Mesothelial cell of epicardium (in vitro differentiated cells): ENCODE measurements around the gene SH2B3. TPM values are rescaled to one million over a fixed set of nuclear protein-coding genes. Genes with fewer than 3 reads are reported as not detected.

Source experiments
- DNase-seq, 2 experiments: peaks; one replicate each; pipeline ENCODE4 v3.0.0; 2021; ENCODE audit warnings: low spot score in 2 of 2; ENCODE audit not compliant: unreplicated experiment in 2 of 2
- H3K27ac Mint-ChIP-seq: 2 replicates; pipeline ENCODE4 v1.8.0; 2021; ENCODE audit warnings: mixed read lengths
- H3K27me3 Mint-ChIP-seq: 2 replicates; pipeline ENCODE4 v1.8.0; 2021; ENCODE audit warnings: low read depth, mixed read lengths
- H3K36me3 Mint-ChIP-seq: 2 replicates; pipeline ENCODE4 v1.8.0; 2021; ENCODE audit warnings: mixed read lengths
- H3K4me1 Mint-ChIP-seq: 2 replicates; pipeline ENCODE4 v1.8.0; 2021; ENCODE audit warnings: mixed read lengths
- H3K4me3 Mint-ChIP-seq: 2 replicates; pipeline ENCODE4 v1.8.0; 2021; ENCODE audit warnings: mild to moderate bottlenecking, moderate library complexity, mixed read lengths
- H3K9me3 Mint-ChIP-seq: 2 replicates; pipeline ENCODE4 v1.8.0; 2021; ENCODE audit warnings: mixed read lengths
- CTCF ChIP-seq: fragments of 200-600 bp; sonication (generic); IDR thresholded peaks from one replicate; pipeline ENCODE4 v1.5.0; 2021; ENCODE audit warnings: antibody characterized with exemption; ENCODE audit not compliant: unreplicated experiment
- total RNA-seq: library from RNA; stranded (reverse); gene quantifications from 3 replicates; pipeline ENCODE4 v1.2.1, GENCODE V29; 2021

The SH2B3 gene
- total RNA-seq, 1 donor from 2014 or later: 2.1 TPM

GRCh38 chr12:111414711-111415252 is 9.1 kb downstream of the SH2B3 start:
- H3K36me3 Mint-ChIP-seq: no peaks in the 10 kb centered on the region
- H3K4me3 Mint-ChIP-seq: no peak overlapping the region
- no peak for TF ChIP-seq CTCF
- no peaks in the 10 kb centered on the region for H3K9me3 Mint-ChIP-seq
- no peaks in the 10 kb centered on the region for H3K27me3 Mint-ChIP-seq
- H3K4me1 Mint-ChIP-seq: no peaks in the 10 kb centered on the region
- no peak for DNase-seq
- H3K27ac Mint-ChIP-seq: no peak overlapping the region

- H3K4me1 Mint-ChIP-seq: no peaks in the 10 kb centered on the region
- no peaks in the 10 kb centered on the region for H3K9me3 Mint-ChIP-seq
- TF ChIP-seq CTCF: no peak
- H3K4me3 Mint-ChIP-seq: no peak overlapping the region
- no peaks in the 10 kb centered on the region for H3K27me3 Mint-ChIP-seq
- no peak overlapping the region for H3K27ac Mint-ChIP-seq
- no peaks in the 10 kb centered on the region for H3K36me3 Mint-ChIP-seq
- DNase-seq: no peak
Observed at GRCh38 chr12:111417290-111417689, 11.6 kb downstream of the SH2B3 start.

- no peaks in the 10 kb centered on the region for H3K4me1 Mint-ChIP-seq
- no peak overlapping the region for H3K4me3 Mint-ChIP-seq
- no peaks in the 10 kb centered on the region for H3K27me3 Mint-ChIP-seq
- H3K27ac Mint-ChIP-seq: no peak overlapping the region
- DNase-seq: no peak
- H3K9me3 Mint-ChIP-seq: no peaks in the 10 kb centered on the region
- no peaks in the 10 kb centered on the region for H3K36me3 Mint-ChIP-seq
- no peak for TF ChIP-seq CTCF
Observed at GRCh38 chr12:111417784-111418593, 12.3 kb downstream of the SH2B3 start.

- Mint-ChIP-seq H3K27ac (no peak overlapping the region), H3K36me3 (no peaks in the 10 kb centered on the region), H3K4me1 (no peaks in the 10 kb centered on the region)
Observed at GRCh38 chr12:111418594-111418880, 12.8 kb downstream of the SH2B3 start.

GRCh38 chr12:111419784-111420183 is 14.1 kb downstream of the SH2B3 start:
- TF ChIP-seq CTCF: no peak
- H3K9me3 Mint-ChIP-seq: no peaks in the 10 kb centered on the region
- no peaks in the 10 kb centered on the region for H3K36me3 Mint-ChIP-seq
- no peak overlapping the region for H3K4me3 Mint-ChIP-seq
- DNase-seq: no peak
- no peak overlapping the region for H3K27ac Mint-ChIP-seq
- no peaks in the 10 kb centered on the region for H3K27me3 Mint-ChIP-seq
- H3K4me1 Mint-ChIP-seq: no peaks in the 10 kb centered on the region

More at GRCh38 chr12:111418594-111418880, 12.8 kb downstream of the SH2B3 start:
- Mint-ChIP-seq H3K9me3 (no peaks in the 10 kb centered on the region), H3K4me3 (no peak overlapping the region), H3K27me3 (no peaks in the 10 kb centered on the region)
- no peak for TF ChIP-seq CTCF
- DNase-seq: no peak
